ENCODE measurements around the gene BBS9. TPM values are rescaled to one million over a fixed set of nuclear protein-coding genes. Genes with fewer than 3 reads are reported as not detected.

The BBS9 gene
- total RNA-seq, 1 experiment from 2014 or later, result 26.4 TPM

- no peak overlapping the region for H2BK5ac ChIP-seq (ENCODE audit: insufficient read length, low read length)
- H2AK5ac ChIP-seq (ENCODE audit: insufficient read length, low read length), result no peak overlapping the region
- Mint-ChIP-seq H3K4me1 (peaks cover 8% of the 10 kb centered on the region in 2 experiments), H3K27me3 (ENCODE audit: low read depth) (no peaks in the 10 kb centered on the region), H3K4me3 (no peak overlapping the region), H3K36me3 (ENCODE audit: insufficient read depth in 1 of 3, low read depth in 3 of 3) (peaks cover 12 to 20% (median 14%) of the 10 kb centered on the region in 3 experiments), H3K27ac (peak overlapping the region in 2 of 3 experiments; percentile 54 to 97; a peak in 5 of 7 replicates), H3K9me3 (peaks cover 13 to 17% of the 10 kb centered on the region in 2 experiments)
- no peak overlapping the region for H3K4ac ChIP-seq (ENCODE audit: low read depth, low read length)
- no peak for DNase-seq
- H3K79me1 ChIP-seq (ENCODE audit: insufficient read depth, low read depth, low read length, poor library complexity, severe bottlenecking), result no peaks in the 10 kb centered on the region
- no peaks in the 10 kb centered on the region for H3K4me1 ChIP-seq (ENCODE audit: insufficient read depth, low read length)
- no peak overlapping the region for H3K56ac ChIP-seq (ENCODE audit: insufficient read length, low read depth, low read length)
- no peak overlapping the region for H4K8ac ChIP-seq (replicated peaks; ENCODE audit: insufficient read length, low read depth, low read length)
- no peak overlapping the region for H3K27ac ChIP-seq (ENCODE audit: insufficient read length, low read depth, low read length)
- no peak overlapping the region for H3K14ac ChIP-seq (ENCODE audit: insufficient read depth, low read length)
- H3K9me3 ChIP-seq (ENCODE audit: control insufficient read depth, low read depth, low read length), result no peaks in the 10 kb centered on the region
- no peak overlapping the region for H3T11ph ChIP-seq (ENCODE audit: low read length)
- no peak overlapping the region for H4K91ac ChIP-seq (ENCODE audit: insufficient read length, low read depth, low read length)
- H3K18ac ChIP-seq (ENCODE audit: insufficient read length, low read depth, low read length), result no peak overlapping the region
- H2BK15ac ChIP-seq (ENCODE audit: low read depth, low read length), result no peak overlapping the region
- TF ChIP-seq CTCF (conservative IDR thresholded peaks at IDR 0.05), result no peak
- no peak overlapping the region for H2BK120ac ChIP-seq (ENCODE audit: low read depth, low read length, poor library complexity, severe bottlenecking)
- no peak overlapping the region for H2AFZ ChIP-seq (ENCODE audit: low read length)
- no peak overlapping the region for H3K9ac ChIP-seq (ENCODE audit: extremely low read depth, insufficient read length, low read length)
- no peaks in the 10 kb centered on the region for H3K23me2 ChIP-seq (ENCODE audit: insufficient read length, low read depth, low read length, poor library complexity, severe bottlenecking)
- no peaks in the 10 kb centered on the region for H3K79me2 ChIP-seq (ENCODE audit: insufficient read depth, low read length)
- no peaks in the 10 kb centered on the region for H3K27me3 ChIP-seq (ENCODE audit: insufficient read depth, low read length)
- no peak overlapping the region for H2BK20ac ChIP-seq (ENCODE audit: low read depth, low read length, poor library complexity, severe bottlenecking)
- H2BK12ac ChIP-seq (ENCODE audit: insufficient read length, low read depth, low read length), result no peak overlapping the region
- H3K23ac ChIP-seq (ENCODE audit: insufficient read length, low read depth, low read length), result no peak overlapping the region
- H4K5ac ChIP-seq (ENCODE audit: insufficient read length, low read depth, low read length), result no peak overlapping the region
- no peak overlapping the region for H3K4me2 ChIP-seq (ENCODE audit: insufficient read depth, insufficient read length, low read length)
- H4K20me1 ChIP-seq (ENCODE audit: control insufficient read depth, insufficient read depth, insufficient read length), result no peaks in the 10 kb centered on the region
These were observed 266.0 kb downstream of the BBS9 start for GRCh38 chr7:33395340-33395739.
